ENCODE data around the gene CCL1.

DNA sequence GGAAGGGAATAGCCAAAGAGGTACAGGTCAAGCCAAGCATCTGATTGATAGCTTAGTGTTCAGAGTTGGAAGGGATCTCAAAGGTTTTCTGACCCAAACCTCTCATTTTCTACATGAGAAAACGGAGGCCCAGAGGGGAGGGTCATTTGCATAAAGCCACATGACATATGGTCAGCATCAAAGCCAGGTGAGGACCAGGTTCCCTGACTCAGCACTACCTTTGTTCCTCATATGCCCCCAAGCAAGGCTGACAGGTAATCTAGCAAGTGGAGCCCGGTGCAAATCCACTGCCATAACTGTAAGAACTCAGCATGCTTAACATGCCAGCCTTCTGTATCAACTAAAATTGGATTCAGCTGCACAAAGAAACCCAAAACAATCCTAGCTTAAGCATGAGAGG is 28.2 kb upstream of the CCL1 start:
- no peak for TF ChIP-seq EZH2 (IDR thresholded peaks at IDR 0.05; ENCODE audit: insufficient read depth, low read length)
- TF ChIP-seq, protein P1, sequence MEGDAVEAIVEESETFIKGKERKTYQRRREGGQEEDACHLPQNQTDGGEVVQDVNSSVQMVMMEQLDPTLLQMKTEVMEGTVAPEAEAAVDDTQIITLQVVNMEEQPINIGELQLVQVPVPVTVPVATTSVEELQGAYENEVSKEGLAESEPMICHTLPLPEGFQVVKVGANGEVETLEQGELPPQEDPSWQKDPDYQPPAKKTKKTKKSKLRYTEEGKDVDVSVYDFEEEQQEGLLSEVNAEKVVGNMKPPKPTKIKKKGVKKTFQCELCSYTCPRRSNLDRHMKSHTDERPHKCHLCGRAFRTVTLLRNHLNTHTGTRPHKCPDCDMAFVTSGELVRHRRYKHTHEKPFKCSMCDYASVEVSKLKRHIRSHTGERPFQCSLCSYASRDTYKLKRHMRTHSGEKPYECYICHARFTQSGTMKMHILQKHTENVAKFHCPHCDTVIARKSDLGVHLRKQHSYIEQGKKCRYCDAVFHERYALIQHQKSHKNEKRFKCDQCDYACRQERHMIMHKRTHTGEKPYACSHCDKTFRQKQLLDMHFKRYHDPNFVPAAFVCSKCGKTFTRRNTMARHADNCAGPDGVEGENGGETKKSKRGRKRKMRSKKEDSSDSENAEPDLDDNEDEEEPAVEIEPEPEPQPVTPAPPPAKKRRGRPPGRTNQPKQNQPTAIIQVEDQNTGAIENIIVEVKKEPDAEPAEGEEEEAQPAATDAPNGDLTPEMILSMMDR (IDR thresholded peaks at IDR 0.05; ENCODE audit: insufficient read depth, low read depth, low read length): no peak

Data from astrocyte (in vitro differentiated cells and primary cell).